Measurements from ENCODE around the gene EP400. TPM values are rescaled to one million over a fixed set of nuclear protein-coding genes. Genes with fewer than 3 reads are reported as not detected.
"Not testable (repeated sequence)": the region's sequence is repeated elsewhere in the genome, so short reads cannot be mapped to it uniquely, and the experiment has no call there.

Gene EP400
- total RNA-seq, 1 donor from 2014 or later, result 43.2 TPM

DNA sequence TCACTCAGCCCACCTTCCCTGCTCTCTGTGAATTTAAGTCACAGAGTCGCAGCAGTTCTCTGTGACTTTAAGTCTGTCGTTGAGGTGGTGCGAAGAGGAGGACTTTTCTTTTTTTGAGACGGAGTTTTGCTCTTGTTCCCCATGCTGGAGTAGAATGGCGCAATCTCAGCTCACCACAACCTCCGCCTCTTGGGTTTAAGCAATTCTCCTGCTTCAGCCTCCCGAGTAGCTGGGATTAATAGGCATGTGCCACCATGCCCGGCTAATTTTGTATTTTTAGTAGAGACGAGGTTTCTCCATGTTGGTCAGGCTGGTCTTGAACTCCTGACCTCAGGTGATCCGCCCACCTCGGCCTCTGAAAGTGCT lies 35.8 kb downstream of the EP400 start:
- DNase-seq (ENCODE audit: low spot score), result not testable (repeated sequence)

GRCh38 chr12:131986361-131986760 lies 36.6 kb downstream of the EP400 start:
- no peak for DNase-seq (ENCODE audit: low spot score)

DNA sequence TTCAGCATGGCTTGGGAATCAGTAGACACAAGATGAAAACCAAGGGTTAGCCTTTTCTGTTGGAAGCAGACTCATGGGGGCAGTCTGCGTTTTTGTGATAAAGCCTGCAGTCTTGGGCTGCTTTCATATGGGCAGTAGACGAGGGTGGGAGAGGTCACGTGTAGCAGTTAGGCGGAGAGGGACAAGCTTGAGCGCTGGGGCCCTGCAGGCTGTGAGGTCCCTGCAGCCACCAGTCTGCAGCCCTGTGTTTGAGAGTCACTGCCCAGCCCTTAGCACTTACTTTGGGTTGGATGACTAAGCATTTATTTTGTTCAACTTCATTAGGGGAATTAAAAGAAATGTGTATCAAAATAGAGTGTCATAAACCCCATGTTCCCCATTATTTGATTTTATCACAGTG lies 37.2 kb downstream of the EP400 start:
- DNase-seq (ENCODE audit: low spot score), result no peak

DNA sequence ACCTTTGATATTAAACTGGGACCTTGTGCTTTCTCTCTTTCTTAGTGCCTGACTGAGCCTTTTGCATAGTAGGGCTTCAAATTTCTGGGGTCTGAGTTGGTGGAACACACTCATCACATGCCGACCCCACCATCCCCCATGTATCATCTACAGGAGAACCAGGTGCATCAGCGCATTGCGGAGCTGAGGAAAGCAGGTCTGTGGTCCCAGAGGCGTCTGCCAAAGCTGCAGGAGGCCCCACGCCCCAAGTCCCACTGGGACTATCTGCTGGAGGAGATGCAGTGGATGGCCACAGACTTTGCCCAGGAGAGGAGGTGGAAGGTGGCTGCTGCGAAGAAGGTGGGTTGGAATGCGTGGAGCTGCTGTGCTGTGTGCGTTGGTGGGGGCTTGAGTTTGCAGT lies 37.8 kb downstream of the EP400 start:
- DNase-seq (ENCODE audit: low spot score), result no peak

DNA sequence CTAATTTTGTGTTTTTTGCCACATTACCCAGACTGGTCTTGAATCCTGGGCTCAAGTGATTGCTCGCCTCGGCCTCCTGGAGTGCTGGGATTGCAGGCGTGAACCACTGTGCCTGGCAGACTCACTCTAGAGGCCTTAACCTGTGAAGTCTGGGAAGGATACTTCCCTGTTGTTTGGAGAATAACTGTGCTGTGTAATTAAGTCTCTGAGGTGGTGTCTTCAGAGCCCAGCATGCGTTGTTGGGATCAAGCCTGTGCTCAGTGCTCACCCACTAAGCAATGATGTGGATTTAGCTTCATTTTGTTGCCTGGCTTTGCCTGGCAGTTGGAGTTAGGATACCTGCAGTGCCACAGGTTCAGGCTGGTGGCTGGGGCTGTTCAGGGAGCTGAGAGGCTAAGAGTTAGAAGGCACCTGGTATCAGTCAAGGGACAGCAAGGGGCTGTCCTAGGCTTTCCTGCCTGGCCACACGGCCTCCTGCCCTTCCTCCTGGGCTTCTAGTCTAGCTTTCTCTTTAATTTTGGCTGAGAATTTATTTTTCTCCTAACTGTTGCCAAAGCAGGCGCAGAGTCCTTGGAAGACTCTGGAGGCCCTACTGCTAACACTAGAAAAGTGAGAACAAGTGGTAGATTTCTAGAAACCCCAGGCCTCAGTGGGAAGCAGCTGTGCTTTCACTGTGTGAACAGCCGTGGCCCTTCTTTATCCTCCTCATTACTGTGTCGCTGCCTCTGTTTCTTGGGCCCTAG lies 38.5 kb downstream of the EP400 start:
- DNase-seq (ENCODE audit: low spot score), result no peak

DNA sequence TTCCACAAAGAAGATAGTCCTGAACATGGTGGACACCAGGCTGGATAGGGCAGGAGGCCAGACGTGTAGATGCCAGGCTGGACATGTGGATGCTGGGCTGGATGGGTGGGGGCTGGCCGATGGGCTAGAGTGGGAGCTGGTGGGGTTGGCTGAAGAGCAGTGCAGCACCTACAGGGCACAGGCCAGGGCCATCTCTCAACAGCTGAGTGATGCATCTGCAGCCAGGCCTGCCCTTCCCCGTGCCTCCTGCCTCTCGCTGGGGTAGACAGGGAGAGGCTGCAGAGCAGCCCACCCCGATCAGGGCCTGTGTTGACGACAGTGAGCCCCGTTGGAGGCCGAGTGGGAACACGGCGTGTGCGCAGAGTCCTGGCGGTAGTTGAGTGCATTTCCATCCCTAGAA lies 39.3 kb downstream of the EP400 start:
- DNase-seq (ENCODE audit: low spot score), result no peak

- no peak for DNase-seq (ENCODE audit: low spot score)
Observed at GRCh38 chr12:131990066-131990979, 40.6 kb downstream of the EP400 start.

- DNase-seq (ENCODE audit: low spot score), result no peak
Observed at GRCh38 chr12:131990980-131991305, 41.2 kb downstream of the EP400 start.

DNA sequence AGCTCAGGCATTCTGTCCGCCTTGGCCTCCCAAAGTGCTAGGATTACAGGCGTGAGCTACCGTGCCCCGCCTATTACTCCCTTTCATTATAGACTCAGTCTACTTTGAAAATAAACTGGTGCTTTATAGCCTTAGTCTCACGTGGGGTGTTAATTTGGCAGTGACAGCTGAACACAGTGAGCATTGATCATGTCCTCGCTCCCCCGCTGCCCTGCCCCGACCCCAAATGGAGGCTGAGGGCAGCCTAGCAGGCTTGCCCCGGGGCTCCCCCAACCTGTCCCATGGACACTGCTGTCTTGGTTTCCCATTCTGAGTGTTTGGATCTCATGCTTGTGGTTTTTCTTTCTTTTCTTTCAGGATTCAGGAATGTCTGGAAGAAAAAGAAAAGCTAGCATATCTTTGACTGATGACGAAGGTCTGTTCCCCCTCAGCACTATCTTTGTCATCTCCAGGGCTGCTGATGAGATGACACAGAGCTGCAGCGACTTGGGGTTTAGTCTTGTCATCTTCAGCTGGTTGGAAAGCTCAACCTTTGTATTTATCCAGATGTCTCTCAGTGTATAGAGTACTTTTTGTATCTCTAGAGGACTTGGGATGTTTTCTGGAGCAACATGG lies 42.2 kb downstream of the EP400 start:
- DNase-seq (ENCODE audit: low spot score), result no peak

DNA sequence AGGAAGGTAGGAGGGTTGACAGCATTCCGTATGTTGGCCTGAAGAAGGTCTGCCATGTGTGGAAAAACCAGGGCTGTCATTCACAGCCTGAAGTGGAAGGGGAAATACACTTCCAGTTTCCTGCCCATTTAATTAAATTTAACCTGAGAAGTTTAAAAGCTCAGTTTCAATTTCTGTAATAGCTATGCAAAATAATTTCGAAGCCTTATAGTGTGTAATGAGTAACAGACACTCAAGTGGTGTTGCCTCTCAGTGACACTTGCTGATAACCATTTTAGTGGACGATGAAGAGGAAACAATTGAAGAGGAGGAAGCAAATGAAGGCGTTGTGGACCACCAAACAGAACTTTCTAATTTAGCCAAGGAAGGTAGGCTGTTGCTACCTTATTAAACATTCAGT lies 44.8 kb downstream of the EP400 start:
- no peak for DNase-seq (ENCODE audit: low spot score)

GRCh38 chr12:132000286-132000872 lies 50.6 kb downstream of the EP400 start:
- DNase-seq (ENCODE audit: low spot score), result no peak

DNA sequence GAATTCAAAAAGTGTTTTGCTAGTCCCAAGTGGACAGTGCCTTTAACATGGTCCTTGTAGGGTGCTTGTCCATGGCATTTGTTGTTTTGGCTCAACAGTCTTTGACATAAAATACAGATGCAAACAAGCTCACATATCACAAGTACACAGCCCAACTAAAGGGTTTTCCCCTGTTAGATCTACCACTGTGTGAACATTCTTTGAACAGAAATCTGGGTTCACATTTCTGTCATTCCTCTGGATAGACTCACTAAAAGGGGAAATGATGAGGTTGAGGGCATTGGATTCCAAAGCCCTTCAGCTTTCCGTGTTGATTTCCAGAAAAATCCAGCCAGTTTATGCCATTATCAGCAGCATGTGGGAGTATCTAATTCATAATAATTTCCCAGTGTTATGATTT lies 54.1 kb downstream of the EP400 start:
- no peak for DNase-seq (ENCODE audit: low spot score)

DNA sequence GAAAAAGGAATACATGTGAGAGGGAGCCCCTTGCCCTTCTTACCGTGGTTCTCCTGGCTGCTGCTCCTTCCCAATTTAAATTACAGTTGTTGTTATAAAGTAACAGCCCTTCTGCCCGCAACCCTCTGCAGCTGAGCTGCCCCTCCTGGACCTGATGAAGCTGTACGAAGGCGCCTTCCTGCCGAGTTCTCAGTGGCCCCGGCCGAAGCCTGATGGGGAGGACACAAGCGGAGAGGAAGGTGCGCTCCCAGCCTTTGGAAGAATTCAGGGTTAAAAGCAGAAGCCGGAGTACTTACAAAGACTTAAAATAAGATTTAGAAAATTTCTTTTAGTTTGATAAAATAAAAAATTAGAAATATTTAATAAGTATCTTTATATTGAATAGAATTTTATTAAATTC lies 55.2 kb downstream of the EP400 start:
- no peak for DNase-seq (ENCODE audit: low spot score)

DNA sequence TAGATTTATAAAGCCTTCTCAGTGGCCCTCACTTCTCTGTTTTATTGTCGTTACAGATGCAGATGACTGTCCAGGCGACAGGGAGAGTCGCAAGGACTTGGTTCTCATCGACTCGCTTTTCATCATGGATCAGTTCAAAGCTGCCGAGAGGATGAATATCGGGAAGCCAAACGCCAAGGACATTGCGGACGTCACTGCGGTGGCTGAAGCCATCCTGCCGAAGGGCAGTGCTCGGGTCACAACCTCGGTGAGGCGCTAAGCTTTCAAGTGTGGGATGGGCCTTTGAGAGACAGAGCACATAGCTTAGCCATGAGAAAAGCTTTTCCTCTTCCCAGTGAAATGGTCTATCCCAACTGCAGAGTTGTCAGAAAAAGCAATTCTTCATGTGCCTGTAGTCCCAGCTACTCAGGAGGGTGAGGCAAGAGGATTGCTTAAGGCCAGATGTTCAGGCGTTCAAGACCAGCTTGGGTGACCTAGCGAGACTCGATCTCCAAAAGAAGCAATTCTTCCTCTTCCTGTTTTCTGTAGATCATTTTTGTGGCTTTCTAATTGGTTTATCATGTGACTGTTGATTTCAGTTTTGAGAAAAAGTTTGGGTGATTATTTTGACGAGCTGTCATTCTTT lies 56.4 kb downstream of the EP400 start:
- no peak for DNase-seq (ENCODE audit: low spot score)

DNA sequence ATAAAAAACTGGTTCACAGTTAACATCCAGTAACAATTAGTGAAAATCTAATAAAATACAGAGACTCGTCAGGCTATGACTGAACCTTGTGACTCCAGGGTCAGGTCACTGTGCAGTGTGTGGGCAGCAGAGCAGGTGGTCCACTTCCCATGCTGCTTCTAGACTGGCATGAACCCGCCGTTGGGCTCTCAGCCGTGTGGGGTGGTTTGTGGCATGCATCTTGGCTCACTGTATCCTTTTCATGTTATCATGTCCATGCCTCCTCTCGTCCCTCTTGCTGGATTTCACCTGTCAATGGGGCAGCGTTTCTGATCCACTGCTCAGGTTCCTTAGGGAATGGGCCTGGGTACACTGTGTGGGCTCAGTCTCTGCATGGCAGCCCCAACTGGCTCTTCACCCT lies 57.3 kb downstream of the EP400 start:
- DNase-seq (ENCODE audit: low spot score), result no peak

GRCh38 chr12:132009336-132009859 lies 59.7 kb downstream of the EP400 start:
- no peak for DNase-seq (ENCODE audit: low spot score)

DNA sequence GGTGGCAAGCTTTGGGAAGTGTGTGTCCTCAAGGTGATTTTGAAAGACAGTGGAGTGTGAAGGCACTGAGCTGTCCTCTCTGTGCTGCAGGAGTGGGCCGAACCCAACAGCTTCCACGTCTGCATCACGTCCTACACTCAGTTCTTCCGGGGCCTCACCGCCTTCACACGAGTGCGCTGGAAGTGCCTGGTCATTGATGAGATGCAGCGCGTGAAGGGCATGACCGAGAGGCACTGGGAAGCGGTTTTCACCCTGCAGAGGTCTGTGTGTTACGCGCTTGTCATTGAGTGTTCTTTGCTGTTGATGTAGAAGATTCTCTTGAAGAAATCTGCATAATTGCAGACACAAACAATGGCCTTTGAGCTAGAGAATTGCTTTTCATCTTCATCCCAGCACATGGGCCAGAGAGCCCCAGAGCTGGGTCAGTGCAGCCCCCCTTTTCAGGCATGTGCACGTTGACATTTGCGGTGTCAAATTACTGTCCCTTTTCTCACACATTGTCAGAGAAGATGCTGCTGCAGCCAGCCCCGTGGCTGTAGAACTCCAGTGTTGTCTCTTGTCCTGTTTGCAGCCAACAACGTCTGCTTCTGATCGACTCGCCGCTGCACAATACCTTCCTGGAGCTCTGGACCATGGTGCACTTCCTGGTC lies 63.3 kb downstream of the EP400 start:
- no peak for DNase-seq (ENCODE audit: low spot score)

DNA sequence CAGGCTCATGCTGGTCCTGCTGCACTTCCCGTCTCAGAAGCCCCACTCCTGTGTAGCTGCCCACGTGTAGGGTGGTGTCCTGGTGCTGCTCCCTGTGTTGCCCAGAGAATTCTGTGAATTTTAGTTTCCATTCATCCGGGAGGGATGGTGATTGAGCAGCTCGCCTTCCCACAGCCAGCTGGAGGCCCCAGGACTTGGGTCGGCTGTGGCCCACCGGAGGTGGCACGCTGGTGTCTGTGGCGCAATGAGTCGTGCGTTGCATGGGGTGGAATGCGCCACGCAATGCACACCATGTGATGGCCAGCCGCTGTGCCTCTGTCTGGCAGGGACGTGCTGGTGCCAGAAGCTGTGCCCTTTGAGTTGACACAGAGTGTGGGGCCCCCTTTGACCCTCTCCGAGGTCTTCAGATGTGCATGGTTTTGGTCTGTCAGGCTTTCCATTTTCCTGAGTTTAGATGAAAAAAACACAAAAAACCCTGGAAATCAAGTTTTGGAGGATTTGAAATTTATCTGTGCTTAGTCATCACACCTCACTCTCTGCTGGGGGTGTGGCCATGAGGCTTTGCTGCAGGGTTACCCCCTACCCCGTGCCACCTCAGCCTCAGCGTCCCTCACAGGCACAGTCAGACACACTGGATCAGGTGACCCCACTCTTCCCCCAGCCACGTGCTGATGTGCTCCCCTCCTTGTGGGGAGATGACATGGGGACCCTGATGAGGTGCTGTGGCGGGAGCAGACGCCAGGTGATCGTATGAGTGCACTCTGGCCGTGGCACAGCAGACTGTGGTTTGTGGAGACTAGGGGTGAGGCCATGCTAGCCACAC lies 64.6 kb downstream of the EP400 start:
- no peak for DNase-seq (ENCODE audit: low spot score)

DNA sequence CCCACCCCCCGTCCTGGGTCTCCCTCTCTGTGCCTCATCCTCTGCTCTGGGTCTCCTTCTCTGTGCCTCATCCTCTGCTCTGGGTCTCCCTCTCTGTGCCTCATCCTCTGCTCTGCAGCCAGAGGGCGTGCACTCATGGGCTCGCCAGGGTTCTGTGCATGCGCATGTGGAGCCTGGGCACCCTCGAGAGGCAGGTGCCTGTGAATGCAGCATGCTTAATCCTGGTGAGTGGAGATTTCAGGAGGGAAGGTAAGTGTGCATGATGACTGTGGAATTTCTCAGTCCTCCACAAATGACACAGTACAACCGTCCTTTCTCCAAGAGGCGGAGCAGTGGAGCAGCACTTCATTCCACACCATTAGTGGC lies 65.2 kb downstream of the EP400 start:
- DNase-seq (ENCODE audit: low spot score), result no peak

All from mesenteric fat pad (tissue), 1 donor.